Uterus (tissue), 2 donors: ENCODE data around the gene CEND1.

ENCODE experiments used
- CTCF ChIP-seq, 4 experiments: fragments of 200-600 bp in 2 of 4; fragments of 450-650 bp in 2 of 4; sonication (generic) in 2 of 4; IDR thresholded peaks; one replicate each; pipeline ENCODE4 v1.5.1; 2016 to 2019; ENCODE audit warnings: antibody characterized with exemption in 4 of 4, mild to moderate bottlenecking in 2 of 4, moderate library complexity in 1 of 4
- POLR2A ChIP-seq, 2 donors: fragments of 450-650 bp; IDR thresholded peaks; one replicate each; pipeline ENCODE4 v1.6.1; 2016; ENCODE audit warnings: antibody characterized with exemption in 2 of 2, mild to moderate bottlenecking in 1 of 2, moderate library complexity in 1 of 2

- TF ChIP-seq CTCF (IDR thresholded peaks at IDR 0.05): peak in 3 of 4 experiments; percentile 17 to 29 (median 27)
- peak; percentile 65 to 87 for TF ChIP-seq POLR2A (IDR thresholded peaks at IDR 0.05)
Observed at GRCh38 chr11:819129-819931, 29.4 kb upstream of the CEND1 start.
